ENCODE data around the gene FARS2. TPM values are rescaled to one million over a fixed set of nuclear protein-coding genes. Genes with fewer than 3 reads are reported as not detected.

Gene FARS2
- total RNA-seq, 2 donors from 2014 or later = 20.7 to 26.4 TPM

- no peaks in the 10 kb centered on the region for H3K9me3 ChIP-seq (ENCODE audit: control insufficient read depth, low read length, poor library complexity, severe bottlenecking)
- Mint-ChIP-seq H3K27ac (no peak overlapping the region), H3K4me1 (peaks cover 14% of the 10 kb centered on the region), H3K27me3 (no peaks in the 10 kb centered on the region), H3K4me3 (no peak overlapping the region), H3K36me3 (ENCODE audit: low read depth) (no peaks in the 10 kb centered on the region)
- DNase-seq (no peak), ATAC-seq (no peak)
Measured at GRCh38 chr6:5353971-5354370, 92.7 kb downstream of the FARS2 start.

- DNase-seq (no peak), ATAC-seq (no peak)
- H3K4me1 Mint-ChIP-seq = peaks cover 17% of the 10 kb centered on the region
- H3K4me3 Mint-ChIP-seq = no peak overlapping the region
- no peaks in the 10 kb centered on the region for H3K9me3 ChIP-seq (ENCODE audit: control insufficient read depth, low read length, poor library complexity, severe bottlenecking)
- H3K36me3 Mint-ChIP-seq (ENCODE audit: low read depth) = no peaks in the 10 kb centered on the region
- H3K27me3 Mint-ChIP-seq = no peaks in the 10 kb centered on the region
- no peak overlapping the region for H3K27ac Mint-ChIP-seq
Measured at GRCh38 chr6:5357486-5357885, 96.2 kb downstream of the FARS2 start.

- H3K27me3 Mint-ChIP-seq = no peaks in the 10 kb centered on the region
Measured at GRCh38 chr6:5359417-5359816, 98.1 kb downstream of the FARS2 start.

GRCh38 chr6:5361396-5361795 lies 100.1 kb downstream of the FARS2 start:
- Mint-ChIP-seq H3K4me3 (no peak overlapping the region), H3K4me1 (peaks cover 16% of the 10 kb centered on the region), H3K36me3 (ENCODE audit: low read depth) (peaks cover 3% of the 10 kb centered on the region), H3K27me3 (no peaks in the 10 kb centered on the region), H3K27ac (no peak overlapping the region)
- no peak for DNase-seq
- ATAC-seq = no peak
- H3K9me3 ChIP-seq (ENCODE audit: control insufficient read depth, low read length, poor library complexity, severe bottlenecking) = no peaks in the 10 kb centered on the region

More at GRCh38 chr6:5359417-5359816, 98.1 kb downstream of the FARS2 start:
- Mint-ChIP-seq H3K4me1 (peaks cover 9% of the 10 kb centered on the region), H3K27ac (no peak overlapping the region), H3K4me3 (no peak overlapping the region), H3K36me3 (ENCODE audit: low read depth) (no peaks in the 10 kb centered on the region)
- H3K9me3 ChIP-seq (ENCODE audit: control insufficient read depth, low read length, poor library complexity, severe bottlenecking) = no peaks in the 10 kb centered on the region
- DNase-seq (no peak), ATAC-seq (no peak)

GRCh38 chr6:5365436-5366195 lies 104.3 kb downstream of the FARS2 start:
- no peaks in the 10 kb centered on the region for H3K9me3 ChIP-seq (ENCODE audit: control insufficient read depth, low read length, poor library complexity, severe bottlenecking)
- DNase-seq = no peak
- Mint-ChIP-seq H3K27ac (no peak overlapping the region), H3K27me3 (no peaks in the 10 kb centered on the region), H3K4me1 (peaks cover 16% of the 10 kb centered on the region), H3K4me3 (no peak overlapping the region), H3K36me3 (ENCODE audit: low read depth) (peaks cover 5% of the 10 kb centered on the region)
- ATAC-seq = no peak

GRCh38 chr6:5366941-5367340 lies 105.6 kb downstream of the FARS2 start:
- ATAC-seq (no peak), DNase-seq (no peak)
- no peak overlapping the region for H3K27ac Mint-ChIP-seq
- H3K4me1 Mint-ChIP-seq = peaks cover 20% of the 10 kb centered on the region
- H3K27me3 Mint-ChIP-seq = no peaks in the 10 kb centered on the region
- peaks cover 11% of the 10 kb centered on the region for H3K36me3 Mint-ChIP-seq (ENCODE audit: low read depth)
- H3K9me3 ChIP-seq (ENCODE audit: control insufficient read depth, low read length, poor library complexity, severe bottlenecking) = no peaks in the 10 kb centered on the region
- H3K4me3 Mint-ChIP-seq = no peak overlapping the region

GRCh38 chr6:5367510-5367909 lies 106.2 kb downstream of the FARS2 start:
- Mint-ChIP-seq H3K4me1 (peaks cover 20% of the 10 kb centered on the region), H3K27me3 (no peaks in the 10 kb centered on the region), H3K4me3 (no peak overlapping the region), H3K36me3 (ENCODE audit: low read depth) (peaks cover 11% of the 10 kb centered on the region), H3K27ac (no peak overlapping the region)
- no peaks in the 10 kb centered on the region for H3K9me3 ChIP-seq (ENCODE audit: control insufficient read depth, low read length, poor library complexity, severe bottlenecking)
- ATAC-seq (no peak), DNase-seq (no peak)

GRCh38 chr6:5373430-5373829 lies 112.1 kb downstream of the FARS2 start:
- peaks cover 10% of the 10 kb centered on the region for H3K36me3 Mint-ChIP-seq (ENCODE audit: low read depth)
- ATAC-seq = no peak
- H3K4me3 Mint-ChIP-seq = no peak overlapping the region
- no peak for DNase-seq
- no peak overlapping the region for H3K27ac Mint-ChIP-seq
- H3K27me3 Mint-ChIP-seq = no peaks in the 10 kb centered on the region
- H3K4me1 Mint-ChIP-seq = peaks cover 8% of the 10 kb centered on the region
- H3K9me3 ChIP-seq (ENCODE audit: control insufficient read depth, low read length, poor library complexity, severe bottlenecking) = no peaks in the 10 kb centered on the region

- Mint-ChIP-seq H3K4me3 (no peak overlapping the region), H3K36me3 (ENCODE audit: low read depth) (peaks cover 10% of the 10 kb centered on the region), H3K27ac (no peak overlapping the region), H3K27me3 (no peaks in the 10 kb centered on the region), H3K4me1 (peaks cover 8% of the 10 kb centered on the region)
- no peak for DNase-seq
- no peak for ATAC-seq
- no peaks in the 10 kb centered on the region for H3K9me3 ChIP-seq (ENCODE audit: control insufficient read depth, low read length, poor library complexity, severe bottlenecking)
Measured at GRCh38 chr6:5378331-5378730, 117.0 kb downstream of the FARS2 start.

GRCh38 chr6:5379647-5380242 lies 118.4 kb downstream of the FARS2 start:
- peaks cover 8% of the 10 kb centered on the region for H3K36me3 Mint-ChIP-seq (ENCODE audit: low read depth)
- DNase-seq (no peak), ATAC-seq (no peak)
- no peak overlapping the region for H3K4me3 Mint-ChIP-seq
- H3K4me1 Mint-ChIP-seq = peaks cover 11% of the 10 kb centered on the region
- no peak overlapping the region for H3K27ac Mint-ChIP-seq
- H3K9me3 ChIP-seq (ENCODE audit: control insufficient read depth, low read length, poor library complexity, severe bottlenecking) = no peaks in the 10 kb centered on the region
- no peaks in the 10 kb centered on the region for H3K27me3 Mint-ChIP-seq

- no peak for DNase-seq
- H3K27ac Mint-ChIP-seq = no peak overlapping the region
- H3K36me3 Mint-ChIP-seq (ENCODE audit: low read depth) = peaks cover 6% of the 10 kb centered on the region
- no peak overlapping the region for H3K4me3 Mint-ChIP-seq
- no peaks in the 10 kb centered on the region for H3K9me3 ChIP-seq (ENCODE audit: control insufficient read depth, low read length, poor library complexity, severe bottlenecking)
- H3K4me1 Mint-ChIP-seq = peaks cover 11% of the 10 kb centered on the region
- ATAC-seq = no peak
- H3K27me3 Mint-ChIP-seq = no peaks in the 10 kb centered on the region
Measured at GRCh38 chr6:5383856-5384255, 122.5 kb downstream of the FARS2 start.

- Mint-ChIP-seq H3K36me3 (ENCODE audit: low read depth) (peaks cover 4% of the 10 kb centered on the region), H3K27me3 (no peaks in the 10 kb centered on the region), H3K4me3 (no peak overlapping the region)
Measured at GRCh38 chr6:5384276-5384675, 123.0 kb downstream of the FARS2 start.

GRCh38 chr6:5388326-5388725 lies 127.0 kb downstream of the FARS2 start:
- Mint-ChIP-seq H3K36me3 (ENCODE audit: low read depth) (no peaks in the 10 kb centered on the region), H3K4me3 (no peak overlapping the region), H3K27me3 (no peaks in the 10 kb centered on the region), H3K27ac (no peak overlapping the region), H3K4me1 (peaks cover 21% of the 10 kb centered on the region)
- H3K9me3 ChIP-seq (ENCODE audit: control insufficient read depth, low read length, poor library complexity, severe bottlenecking) = no peaks in the 10 kb centered on the region
- ATAC-seq (no peak), DNase-seq (no peak)

More at GRCh38 chr6:5384276-5384675, 123.0 kb downstream of the FARS2 start:
- no peak overlapping the region for H3K27ac Mint-ChIP-seq
- no peak for DNase-seq
- H3K4me1 Mint-ChIP-seq = peaks cover 13% of the 10 kb centered on the region
- ATAC-seq = no peak
- H3K9me3 ChIP-seq (ENCODE audit: control insufficient read depth, low read length, poor library complexity, severe bottlenecking) = no peaks in the 10 kb centered on the region

All from T-helper 17 cell (primary cell).